ENCODE measurements around the gene FXYD1.

GRCh38 chr19:35178701-35179100 lies 40.1 kb downstream of the FXYD1 start:
- TF ChIP-seq CTCF (IDR thresholded peaks at IDR 0.05; ENCODE audit: borderline replicate concordance, extremely low read depth, low read length, poor library complexity, severe bottlenecking) (no peak), EZH2 (IDR thresholded peaks at IDR 0.05; ENCODE audit: borderline replicate concordance, low read depth, low read length, severe bottlenecking) (no peak)

Measured in DND-41 (cell line).